ENCODE results near the gene SOCS7. TPM values are rescaled to one million over a fixed set of nuclear protein-coding genes. Genes with fewer than 3 reads are reported as not detected.

SOCS7 gene
- total and polyA plus RNA-seq, 10 donors: 1.2 to 20.2 (median 10.5) TPM

GRCh38 chr17:38397227-38397626 lies 45.6 kb downstream of the SOCS7 start:
- Histone ChIP-seq H3K4me1 (no peaks in the 10 kb centered on the region), H3K27me3 (replicated peaks in 1 of 7) (no peaks in the 10 kb centered on the region), H3K9me3 (no peaks in the 10 kb centered on the region), H3K4me3 (no peak overlapping the region), H3K27ac (no peak overlapping the region), H3K36me3 (peaks cover 0 to 96% (median 46%) of the 10 kb centered on the region in 6 donors)
- 93 to 100% (median 94%) methylated on average over 2 of the region's 2 CpGs for WGBS, 5 donors
- intact Hi-C loops (cut with DNase I; ENCODE audit: low total_unique reads): no loop called here
- TF ChIP-seq POLR2A (IDR thresholded peaks at IDR 0.05) (no peak), POLR2AphosphoS5 (IDR thresholded peaks at IDR 0.05) (no peak)
- TF ChIP-seq, protein P1, sequence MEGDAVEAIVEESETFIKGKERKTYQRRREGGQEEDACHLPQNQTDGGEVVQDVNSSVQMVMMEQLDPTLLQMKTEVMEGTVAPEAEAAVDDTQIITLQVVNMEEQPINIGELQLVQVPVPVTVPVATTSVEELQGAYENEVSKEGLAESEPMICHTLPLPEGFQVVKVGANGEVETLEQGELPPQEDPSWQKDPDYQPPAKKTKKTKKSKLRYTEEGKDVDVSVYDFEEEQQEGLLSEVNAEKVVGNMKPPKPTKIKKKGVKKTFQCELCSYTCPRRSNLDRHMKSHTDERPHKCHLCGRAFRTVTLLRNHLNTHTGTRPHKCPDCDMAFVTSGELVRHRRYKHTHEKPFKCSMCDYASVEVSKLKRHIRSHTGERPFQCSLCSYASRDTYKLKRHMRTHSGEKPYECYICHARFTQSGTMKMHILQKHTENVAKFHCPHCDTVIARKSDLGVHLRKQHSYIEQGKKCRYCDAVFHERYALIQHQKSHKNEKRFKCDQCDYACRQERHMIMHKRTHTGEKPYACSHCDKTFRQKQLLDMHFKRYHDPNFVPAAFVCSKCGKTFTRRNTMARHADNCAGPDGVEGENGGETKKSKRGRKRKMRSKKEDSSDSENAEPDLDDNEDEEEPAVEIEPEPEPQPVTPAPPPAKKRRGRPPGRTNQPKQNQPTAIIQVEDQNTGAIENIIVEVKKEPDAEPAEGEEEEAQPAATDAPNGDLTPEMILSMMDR (IDR thresholded peaks at IDR 0.05 in 8 of 11, conservative IDR thresholded peaks at IDR 0.05 in 3 of 11): no peak
- DNase-seq: no peak

DNA sequence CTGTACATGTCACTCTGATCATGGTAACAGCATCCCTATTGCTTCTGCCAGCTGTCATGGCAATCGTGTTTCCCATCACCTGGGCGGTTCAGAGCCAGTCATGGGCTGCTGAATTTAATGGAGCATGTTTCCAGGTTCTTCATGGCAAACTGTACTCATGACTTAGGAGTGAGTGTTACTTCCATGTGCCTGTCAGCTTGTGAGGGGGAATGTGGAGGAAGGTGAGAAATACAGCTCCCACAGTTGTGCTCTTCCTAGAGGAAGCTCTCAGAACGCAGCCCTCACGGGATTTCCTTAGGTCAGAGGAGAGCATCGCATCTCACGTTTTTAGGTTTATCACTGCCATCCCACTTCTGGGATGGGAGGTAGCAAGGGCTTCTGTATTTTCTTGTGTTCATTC lies 48.6 kb downstream of the SOCS7 start:
- Histone ChIP-seq H3K36me3 (peaks cover 0 to 79% (median 45%) of the 10 kb centered on the region in 6 donors), H3K9me3 (no peaks in the 10 kb centered on the region), H3K27ac (no peak overlapping the region), H3K4me3 (no peak overlapping the region), H3K4me1 (peaks cover 0 to 6% (median 0%) of the 10 kb centered on the region in 6 donors), H3K27me3 (replicated peaks in 1 of 7) (no peaks in the 10 kb centered on the region)
- TF ChIP-seq, protein P1 (IDR thresholded peaks at IDR 0.05 in 8 of 11, conservative IDR thresholded peaks at IDR 0.05 in 3 of 11): no peak
- TF ChIP-seq POLR2A (IDR thresholded peaks at IDR 0.05): no peak
- TF ChIP-seq POLR2AphosphoS5 (IDR thresholded peaks at IDR 0.05): no peak
- DNase-seq: no peak
- 87 to 93% (median 90%) methylated on average over 6 of the region's 6 CpGs for WGBS, 5 donors
- intact Hi-C loops (cut with DNase I; ENCODE audit: low total_unique reads): no loop called here

DNA sequence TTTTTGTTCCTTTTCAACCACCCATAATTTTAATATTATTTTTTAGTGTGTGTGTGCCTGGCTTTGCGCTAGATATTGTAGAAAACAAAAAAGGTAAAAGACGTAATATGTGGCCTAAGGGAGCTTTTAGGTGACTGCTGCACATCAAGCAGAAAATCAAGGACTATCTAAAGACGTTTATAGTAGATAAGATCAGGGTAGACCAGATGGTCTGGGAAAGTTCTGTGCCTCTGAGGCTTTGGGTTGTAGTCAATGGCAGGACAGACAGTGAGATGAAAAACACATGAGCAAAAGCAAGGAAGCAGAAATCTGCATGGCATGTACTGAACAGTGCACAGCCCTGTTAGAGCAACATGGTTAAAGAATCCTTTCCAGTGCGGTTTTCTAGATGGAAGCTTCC lies 49.8 kb downstream of the SOCS7 start:
- H3K4me3 ChIP-seq: no peak overlapping the region
- peaks cover 0 to 6% (median 0%) of the 10 kb centered on the region in 6 donors for H3K4me1 ChIP-seq
- TF ChIP-seq, protein P1 (IDR thresholded peaks at IDR 0.05 in 8 of 11, conservative IDR thresholded peaks at IDR 0.05 in 3 of 11): no peak
- TF ChIP-seq POLR2AphosphoS5 (IDR thresholded peaks at IDR 0.05): no peak
- no peak for TF ChIP-seq POLR2A (IDR thresholded peaks at IDR 0.05)
- DNase-seq: no peak
- intact Hi-C loops (cut with DNase I; ENCODE audit: low total_unique reads): no loop called here
- H3K36me3 ChIP-seq: peaks cover 0 to 67% (median 35%) of the 10 kb centered on the region in 6 donors
- 86 to 93% (median 87%) methylated on average over 4 of the region's 4 CpGs for WGBS, 5 donors
- H3K27me3 ChIP-seq (replicated peaks in 1 of 7): no peaks in the 10 kb centered on the region
- H3K9me3 ChIP-seq: no peaks in the 10 kb centered on the region
- H3K27ac ChIP-seq: no peak overlapping the region

GRCh38 chr17:38402897-38403296 lies 51.3 kb downstream of the SOCS7 start:
- H3K4me3 ChIP-seq: no peak overlapping the region
- WGBS, 5 donors: 90 to 98% (median 93%) methylated on average over 4 to 5 of the region's 5 CpGs
- no peak for DNase-seq
- peaks cover 0 to 53% (median 24%) of the 10 kb centered on the region in 6 donors for H3K36me3 ChIP-seq
- H3K27me3 ChIP-seq (replicated peaks in 1 of 7): no peaks in the 10 kb centered on the region
- peaks cover 0 to 6% (median 0%) of the 10 kb centered on the region in 6 donors for H3K4me1 ChIP-seq
- intact Hi-C loops (cut with DNase I; ENCODE audit: low total_unique reads): no loop called here
- no peak overlapping the region for H3K27ac ChIP-seq
- H3K9me3 ChIP-seq: no peaks in the 10 kb centered on the region
- no peak for TF ChIP-seq POLR2AphosphoS5 (IDR thresholded peaks at IDR 0.05)
- TF ChIP-seq POLR2A (IDR thresholded peaks at IDR 0.05): no peak
- TF ChIP-seq, protein P1 (IDR thresholded peaks at IDR 0.05 in 8 of 11, conservative IDR thresholded peaks at IDR 0.05 in 3 of 11): no peak

All from spleen (tissue), 11 donors.